GM21529 (cell line): ENCODE measurements around the gene LDLRAD4.

ENCODE experiments used
- ATAC-seq: cut with Tn5 transposase; IDR thresholded peaks from one replicate; pipeline ENCODE4 v1.9.1; 2021; ENCODE audit not compliant: unreplicated experiment

The LDLRAD4 gene

GRCh38 chr18:13218368-13218991 is at the start of gene LDLRAD4:
LDLRAD4 (plus strand) TSS chr18:13218760.
- no peak for ATAC-seq

GRCh38 chr18:13173578-13174145 is 44.9 kb upstream of the LDLRAD4 start:
- ATAC-seq: no peak

- ATAC-seq: no peak
Observed at GRCh38 chr18:13175266-13175665, 43.3 kb upstream of the LDLRAD4 start.

- no peak for ATAC-seq
Observed at GRCh38 chr18:13175754-13176210, 42.8 kb upstream of the LDLRAD4 start.

GRCh38 chr18:13176847-13177246 is 41.7 kb upstream of the LDLRAD4 start:
- ATAC-seq: no peak

GRCh38 chr18:13178197-13178596 is 40.4 kb upstream of the LDLRAD4 start:
- ATAC-seq: no peak

GRCh38 chr18:13178976-13179375 is 39.6 kb upstream of the LDLRAD4 start:
- ATAC-seq: no peak

- ATAC-seq: no peak
Observed at GRCh38 chr18:13179566-13180113, 38.9 kb upstream of the LDLRAD4 start.

- no peak for ATAC-seq
Observed at GRCh38 chr18:13180614-13181375, 37.8 kb upstream of the LDLRAD4 start.

- ATAC-seq: no peak
Observed at GRCh38 chr18:13181765-13182164, 36.8 kb upstream of the LDLRAD4 start.

GRCh38 chr18:13183359-13183758 is 35.2 kb upstream of the LDLRAD4 start:
- ATAC-seq: no peak

- ATAC-seq: no peak
Observed at GRCh38 chr18:13183790-13184189, 34.8 kb upstream of the LDLRAD4 start.

- ATAC-seq: no peak
Observed at GRCh38 chr18:13184396-13184795, 34.2 kb upstream of the LDLRAD4 start.

GRCh38 chr18:13185675-13186198 is 32.8 kb upstream of the LDLRAD4 start:
- ATAC-seq: no peak

GRCh38 chr18:13186687-13187086 is 31.9 kb upstream of the LDLRAD4 start:
- no peak for ATAC-seq

- no peak for ATAC-seq
Observed at GRCh38 chr18:13187498-13187897, 31.1 kb upstream of the LDLRAD4 start.

- no peak for ATAC-seq
Observed at GRCh38 chr18:13191031-13191430, 27.5 kb upstream of the LDLRAD4 start.

GRCh38 chr18:13191779-13192178 is 26.8 kb upstream of the LDLRAD4 start:
- ATAC-seq: no peak

- ATAC-seq: no peak
Observed at GRCh38 chr18:13192970-13193369, 25.6 kb upstream of the LDLRAD4 start.

GRCh38 chr18:13194239-13194638 is 24.3 kb upstream of the LDLRAD4 start:
- ATAC-seq: no peak

- no peak for ATAC-seq
Observed at GRCh38 chr18:13198701-13199100, 19.9 kb upstream of the LDLRAD4 start.

GRCh38 chr18:13199169-13199568 is 19.4 kb upstream of the LDLRAD4 start:
- ATAC-seq: no peak
